Neural cell (in vitro differentiated cells): ENCODE results near the gene KMO. TPM values are rescaled to one million over a fixed set of nuclear protein-coding genes. Genes with fewer than 3 reads are reported as not detected.
A peak's percentile ranks its signal among the peaks of the same experiment; 100 is the strongest.

Experiments
- H2AFZ ChIP-seq: fragments of 200-600, 300-800 bp; sonication (generic), shearing (Covaris generic); 2 replicates; pipeline ENCODE4 v1.6.0; 2014; ENCODE audit warnings: low read depth, mild to moderate bottlenecking, antibody characterized with exemption, low read length, moderate library complexity
- H3F3A ChIP-seq: fragments of 200-600 bp; shearing (Covaris generic); 2 replicates; pipeline ENCODE4 v1.6.1; 2016; ENCODE audit warnings: mild to moderate bottlenecking, moderate library complexity, mixed read lengths, antibody characterized with exemption, low read length; ENCODE audit not compliant: insufficient read depth, poor library complexity, severe bottlenecking
- H3K27ac ChIP-seq: fragments of 200-600, 300-800 bp; sonication (generic), shearing (Covaris generic); 2 replicates; pipeline ENCODE4 v1.5.1; 2014; ENCODE audit warnings: mild to moderate bottlenecking, low read length, moderate library complexity
- H3K27me3 ChIP-seq: fragments of 300-800, 200-600 bp; sonication (generic), shearing (Covaris generic); 2 replicates; pipeline ENCODE4 v1.6.0; 2014; ENCODE audit warnings: mild to moderate bottlenecking, low read depth, low read length, moderate library complexity; ENCODE audit not compliant: insufficient read depth
- H3K36me3 ChIP-seq: fragments of 300-800, 200-600 bp; sonication (generic), shearing (Covaris generic); 2 replicates; pipeline ENCODE4 v1.5.1; 2014; ENCODE audit warnings: mild to moderate bottlenecking, antibody characterized with exemption, low read length, moderate library complexity; ENCODE audit not compliant: insufficient read depth
- H3K4me2 ChIP-seq: fragments of 300-800, 200-600 bp; sonication (generic), shearing (Covaris generic); 2 replicates; pipeline ENCODE4 v1.6.0; 2014; ENCODE audit warnings: mild to moderate bottlenecking, low read length
- H3K4me3 ChIP-seq: fragments of 300-800, 200-600 bp; sonication (generic), shearing (Covaris generic); 2 replicates; pipeline ENCODE4 v1.5.1; 2014; ENCODE audit warnings: mild to moderate bottlenecking, low read length, moderate library complexity
- H3K79me2 ChIP-seq: fragments of 200-600 bp; shearing (Covaris generic); replicated peaks from 2 replicates; pipeline ENCODE4 v1.6.0; 2014; ENCODE audit warnings: mild to moderate bottlenecking, low read length, moderate library complexity; ENCODE audit not compliant: insufficient read depth
- H3K9ac ChIP-seq: fragments of 300-800, 200-600 bp; sonication (generic), shearing (Covaris generic); 2 replicates; pipeline ENCODE4 v1.6.1; 2016; ENCODE audit warnings: mild to moderate bottlenecking, low read length, mixed read lengths
- H3K9me2 ChIP-seq: fragments of 200-600 bp; shearing (Covaris generic); 2 replicates; pipeline ENCODE4 v1.6.1; 2016; ENCODE audit warnings: mild to moderate bottlenecking, low read length, mixed read lengths; ENCODE audit not compliant: insufficient read depth
- H3K9me3 ChIP-seq: fragments of 200-600, 300-800 bp; sonication (generic), shearing (Covaris generic); 2 replicates; pipeline ENCODE4 v1.6.1; 2016; ENCODE audit warnings: mild to moderate bottlenecking, mixed run types, low read length, moderate library complexity, mixed read lengths
- H4K20me1 ChIP-seq: fragments of 200-600 bp; shearing (Covaris generic); 2 replicates; pipeline ENCODE4 v1.6.1; 2016; ENCODE audit warnings: mild to moderate bottlenecking, mixed run types; ENCODE audit not compliant: insufficient read depth
- EP300 ChIP-seq: fragments of 450-650 bp; conservative IDR thresholded peaks from 2 replicates; pipeline ENCODE4 v1.6.1; 2014; ENCODE audit warnings: antibody characterized with exemption, mild to moderate bottlenecking, moderate library complexity; ENCODE audit not compliant: poor library complexity, severe bottlenecking
- EZH2 ChIP-seq: fragments of 200-600, 300-800 bp; shearing (Covaris generic), sonication (generic); IDR thresholded peaks from 2 replicates; pipeline ENCODE4 v1.6.1; 2014; ENCODE audit warnings: antibody characterized with exemption, low read length, borderline replicate concordance, mild to moderate bottlenecking; ENCODE audit not compliant: insufficient read depth, poor library complexity, severe bottlenecking
- POLR2AphosphoS5 ChIP-seq: IDR thresholded peaks from 2 replicates; pipeline ENCODE4 v1.6.1; 2012
- SMC3 ChIP-seq: fragments of 450-650 bp; conservative IDR thresholded peaks from 2 replicates; pipeline ENCODE4 v1.6.1; 2014; ENCODE audit warnings: antibody characterized with exemption, mild to moderate bottlenecking, moderate library complexity; ENCODE audit not compliant: poor library complexity
- polyA plus RNA-seq: library from polyadenylated mRNA; depleted of rRNA; stranded (reverse); fragments of >200 nt; gene quantifications from 2 replicates; pipeline ENCODE4 v1.2.3, GENCODE V29; 2014
- TF ChIP-seq, protein P1 (sequence below): fragments of 450-650 bp; IDR thresholded peaks from 2 replicates; pipeline ENCODE4 v1.5.1; 2014; ENCODE audit warnings: antibody characterized with exemption, mild to moderate bottlenecking, moderate library complexity; ENCODE audit not compliant: poor library complexity, severe bottlenecking
- TF ChIP-seq, protein P2 (sequence below): IDR thresholded peaks from 2 replicates; pipeline ENCODE4 v1.6.1; 2012; ENCODE audit warnings: borderline replicate concordance

The KMO gene
- polyA plus RNA-seq, 1 donor from 2014 or later = 0.72 TPM

DNA sequence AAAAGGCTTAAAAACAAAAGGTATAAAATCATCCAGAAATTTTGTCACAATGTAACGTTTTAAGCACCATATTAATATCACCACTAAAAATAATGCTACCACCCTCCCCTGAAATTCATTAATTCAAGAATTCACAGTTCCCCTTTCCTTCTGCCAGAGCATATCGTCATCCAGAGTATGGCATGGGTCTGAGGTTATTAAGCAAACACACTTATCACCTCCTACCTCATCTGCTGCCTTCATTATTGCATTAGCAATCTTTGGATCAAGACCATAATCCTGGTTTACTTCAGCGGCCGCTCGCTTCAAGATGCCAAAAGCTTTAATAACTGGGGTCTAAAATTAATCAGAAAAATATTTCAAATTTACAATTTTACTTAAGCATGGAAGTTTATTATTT lies 18.8 kb upstream of the KMO start:
- peaks cover 29% of the 10 kb centered on the region for H3K79me2 ChIP-seq
- H2AFZ ChIP-seq = no peak overlapping the region
- H3K27ac ChIP-seq = no peak overlapping the region
- H3K9me2 ChIP-seq = no peaks in the 10 kb centered on the region
- TF ChIP-seq SMC3 = no peak
- no peak for TF ChIP-seq EP300
- TF ChIP-seq, protein P1, sequence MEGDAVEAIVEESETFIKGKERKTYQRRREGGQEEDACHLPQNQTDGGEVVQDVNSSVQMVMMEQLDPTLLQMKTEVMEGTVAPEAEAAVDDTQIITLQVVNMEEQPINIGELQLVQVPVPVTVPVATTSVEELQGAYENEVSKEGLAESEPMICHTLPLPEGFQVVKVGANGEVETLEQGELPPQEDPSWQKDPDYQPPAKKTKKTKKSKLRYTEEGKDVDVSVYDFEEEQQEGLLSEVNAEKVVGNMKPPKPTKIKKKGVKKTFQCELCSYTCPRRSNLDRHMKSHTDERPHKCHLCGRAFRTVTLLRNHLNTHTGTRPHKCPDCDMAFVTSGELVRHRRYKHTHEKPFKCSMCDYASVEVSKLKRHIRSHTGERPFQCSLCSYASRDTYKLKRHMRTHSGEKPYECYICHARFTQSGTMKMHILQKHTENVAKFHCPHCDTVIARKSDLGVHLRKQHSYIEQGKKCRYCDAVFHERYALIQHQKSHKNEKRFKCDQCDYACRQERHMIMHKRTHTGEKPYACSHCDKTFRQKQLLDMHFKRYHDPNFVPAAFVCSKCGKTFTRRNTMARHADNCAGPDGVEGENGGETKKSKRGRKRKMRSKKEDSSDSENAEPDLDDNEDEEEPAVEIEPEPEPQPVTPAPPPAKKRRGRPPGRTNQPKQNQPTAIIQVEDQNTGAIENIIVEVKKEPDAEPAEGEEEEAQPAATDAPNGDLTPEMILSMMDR = no peak
- TF ChIP-seq, protein P2, sequence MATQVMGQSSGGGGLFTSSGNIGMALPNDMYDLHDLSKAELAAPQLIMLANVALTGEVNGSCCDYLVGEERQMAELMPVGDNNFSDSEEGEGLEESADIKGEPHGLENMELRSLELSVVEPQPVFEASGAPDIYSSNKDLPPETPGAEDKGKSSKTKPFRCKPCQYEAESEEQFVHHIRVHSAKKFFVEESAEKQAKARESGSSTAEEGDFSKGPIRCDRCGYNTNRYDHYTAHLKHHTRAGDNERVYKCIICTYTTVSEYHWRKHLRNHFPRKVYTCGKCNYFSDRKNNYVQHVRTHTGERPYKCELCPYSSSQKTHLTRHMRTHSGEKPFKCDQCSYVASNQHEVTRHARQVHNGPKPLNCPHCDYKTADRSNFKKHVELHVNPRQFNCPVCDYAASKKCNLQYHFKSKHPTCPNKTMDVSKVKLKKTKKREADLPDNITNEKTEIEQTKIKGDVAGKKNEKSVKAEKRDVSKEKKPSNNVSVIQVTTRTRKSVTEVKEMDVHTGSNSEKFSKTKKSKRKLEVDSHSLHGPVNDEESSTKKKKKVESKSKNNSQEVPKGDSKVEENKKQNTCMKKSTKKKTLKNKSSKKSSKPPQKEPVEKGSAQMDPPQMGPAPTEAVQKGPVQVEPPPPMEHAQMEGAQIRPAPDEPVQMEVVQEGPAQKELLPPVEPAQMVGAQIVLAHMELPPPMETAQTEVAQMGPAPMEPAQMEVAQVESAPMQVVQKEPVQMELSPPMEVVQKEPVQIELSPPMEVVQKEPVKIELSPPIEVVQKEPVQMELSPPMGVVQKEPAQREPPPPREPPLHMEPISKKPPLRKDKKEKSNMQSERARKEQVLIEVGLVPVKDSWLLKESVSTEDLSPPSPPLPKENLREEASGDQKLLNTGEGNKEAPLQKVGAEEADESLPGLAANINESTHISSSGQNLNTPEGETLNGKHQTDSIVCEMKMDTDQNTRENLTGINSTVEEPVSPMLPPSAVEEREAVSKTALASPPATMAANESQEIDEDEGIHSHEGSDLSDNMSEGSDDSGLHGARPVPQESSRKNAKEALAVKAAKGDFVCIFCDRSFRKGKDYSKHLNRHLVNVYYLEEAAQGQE = no peak
- no peak for TF ChIP-seq EZH2
- H3F3A ChIP-seq = no peaks in the 10 kb centered on the region
- H3K9me3 ChIP-seq = no peaks in the 10 kb centered on the region
- H3K4me2 ChIP-seq = no peak overlapping the region
- no peaks in the 10 kb centered on the region for H3K27me3 ChIP-seq
- no peak overlapping the region for H3K4me3 ChIP-seq
- no peaks in the 10 kb centered on the region for H4K20me1 ChIP-seq
- no peaks in the 10 kb centered on the region for H3K36me3 ChIP-seq
- H3K9ac ChIP-seq = no peak overlapping the region

DNA sequence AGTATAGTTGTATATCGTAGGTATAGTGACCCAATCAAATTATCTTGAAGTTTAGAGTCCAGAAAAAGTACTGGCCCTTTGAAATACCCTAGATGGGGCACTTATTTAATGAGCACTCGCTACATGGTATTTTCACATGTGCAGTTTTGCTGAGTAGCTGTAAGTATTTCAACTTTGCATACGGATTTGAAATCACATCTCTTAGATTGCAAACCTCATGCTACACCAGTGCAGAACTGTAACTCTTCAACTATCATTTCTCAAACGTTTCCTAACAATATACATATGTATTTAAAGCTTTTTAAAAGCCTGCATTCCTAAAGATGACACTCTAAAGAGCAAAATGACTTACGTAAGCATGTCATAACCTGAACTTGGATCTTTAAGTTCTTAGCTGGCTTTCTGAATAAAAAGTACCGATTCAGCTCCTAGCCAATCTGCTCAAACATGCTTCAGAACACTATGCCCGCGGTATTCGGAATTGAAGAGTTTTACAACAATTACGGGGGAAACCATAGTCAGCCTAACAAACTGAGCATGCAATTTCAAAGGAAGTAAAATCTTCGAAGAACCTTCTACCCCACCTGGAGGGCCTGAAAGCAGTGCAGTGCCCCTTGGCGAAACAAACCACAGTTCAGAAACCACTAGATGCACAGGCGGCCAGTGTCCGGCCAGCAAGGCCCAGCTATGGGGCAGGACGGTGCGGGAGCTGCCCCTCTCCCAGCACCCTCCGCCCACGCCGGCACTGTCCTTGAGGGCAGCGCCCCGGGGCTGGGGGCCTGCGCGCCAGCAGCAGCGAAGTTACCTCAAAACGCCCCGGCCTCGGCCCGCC lies 13.5 kb upstream of the KMO start:
- TF ChIP-seq POLR2AphosphoS5 (no peak), EP300 (no peak), SMC3 (no peak)
- TF ChIP-seq, protein P1 = peak; percentile 7
- Histone ChIP-seq H3F3A (no peaks in the 10 kb centered on the region), H3K9me3 (no peaks in the 10 kb centered on the region), H3K27me3 (no peaks in the 10 kb centered on the region), H3K9ac (peak overlapping the region; percentile 82), H3K4me2 (peak overlapping the region; percentile 82), H4K20me1 (no peaks in the 10 kb centered on the region), H2AFZ (peak overlapping the region; percentile 17), H3K4me3 (peak overlapping the region; percentile 88), H3K9me2 (no peaks in the 10 kb centered on the region), H3K79me2 (peaks cover 29% of the 10 kb centered on the region), H3K36me3 (no peaks in the 10 kb centered on the region), H3K27ac (peak overlapping the region; percentile 71)
